HEK293 (cell line): ENCODE data around the gene TRPM7.

ENCODE experiments used
- CTCF ChIA-PET: fragments of 350-600 bp; formaldehyde crosslinking; extraction: SDS; loops from one replicate; lab custom pipeline; 2021; ENCODE audit warnings: antibody characterized with exemption; lab: Yijun Ruan, JAX
- POLR2A ChIA-PET: fragments of 300-600 bp; formaldehyde crosslinking; extraction: SDS; loops from one replicate; lab custom pipeline; 2020; ENCODE audit warnings: antibody characterized with exemption, inconsistent platforms; lab: Yijun Ruan, JAX
- H3K27ac ChIP-seq: fragments of 200-500 bp; sonication (Bioruptor generic); 2 replicates; pipeline ENCODE4 v1.5.1; 2014; ENCODE audit warnings: low read depth, low read length, control low read depth, inconsistent platforms; ENCODE audit errors: extremely low read depth
- H3K36me3 ChIP-seq, 2 experiments: fragments of 200-500 bp in 1 of 2; sonication (Bioruptor generic) in 1 of 2; 1 replicate in 1 of 2; 2 replicates in 1 of 2; pipeline ENCODE4 v1.5.1; 2014 to 2017; ENCODE audit warnings: inconsistent platforms in 2 of 2, low read length in 2 of 2; ENCODE audit not compliant: control insufficient read depth in 2 of 2, insufficient read depth in 1 of 2
- H3K4me1 ChIP-seq: fragments of 200-500 bp; sonication (Bioruptor generic); 2 replicates; pipeline ENCODE4 v1.5.1; 2014; ENCODE audit warnings: mild to moderate bottlenecking, low read length, inconsistent platforms; ENCODE audit not compliant: control insufficient read depth, insufficient read depth
- H3K4me3 ChIP-seq: 2 replicates; pipeline ENCODE4 v1.5.1; 2011; ENCODE audit warnings: low read depth, mild to moderate bottlenecking, control low read depth, low read length, moderate library complexity
- H3K9me3 ChIP-seq: fragments of 200-500 bp; sonication (Bioruptor generic); 2 replicates; pipeline ENCODE4 v1.5.1; 2014; ENCODE audit warnings: low read depth, low read length, inconsistent platforms; ENCODE audit not compliant: control insufficient read depth, insufficient read depth
- GLIS1 ChIP-seq: fragments of 450-650 bp; formaldehyde crosslinking; IDR thresholded peaks from 2 replicates; pipeline ENCODE4 v1.5.1; 2016; ENCODE audit warnings: missing biosample characterization, missing genetic modification characterization
- GLIS2 ChIP-seq: fragments of 450-650 bp; formaldehyde crosslinking; IDR thresholded peaks from 2 replicates; pipeline ENCODE4 v1.5.1; 2016; ENCODE audit warnings: missing biosample characterization, missing genetic modification characterization
- HOXA7 ChIP-seq: sonication (generic); formaldehyde crosslinking; IDR thresholded peaks from 2 replicates; pipeline ENCODE4 v1.8.1; 2022; ENCODE audit warnings: missing genetic modification reagents, borderline replicate concordance
- KLF10 ChIP-seq: fragments of 450-650 bp; IDR thresholded peaks from 2 replicates; pipeline ENCODE4 v1.5.1; 2018; ENCODE audit warnings: missing biosample characterization, mild to moderate bottlenecking, missing genetic modification characterization
- PRDM10 ChIP-seq: fragments of 450-650 bp; formaldehyde crosslinking; IDR thresholded peaks from 2 replicates; pipeline ENCODE4 v1.5.1; 2016; ENCODE audit warnings: missing biosample characterization, missing genetic modification characterization
- SCRT2 ChIP-seq: fragments of 450-650 bp; formaldehyde crosslinking; IDR thresholded peaks from 2 replicates; pipeline ENCODE4 v1.5.1; 2016; ENCODE audit warnings: missing biosample characterization, missing genetic modification characterization
- ZBTB20 ChIP-seq: fragments of 450-650 bp; formaldehyde crosslinking; IDR thresholded peaks from 2 replicates; pipeline ENCODE4 v1.5.1; 2016; ENCODE audit warnings: missing biosample characterization, missing genetic modification characterization
- ZBTB7A ChIP-seq: fragments of 450-650 bp; formaldehyde crosslinking; IDR thresholded peaks from 2 replicates; pipeline ENCODE4 v1.5.1; 2016; ENCODE audit warnings: low read depth, missing biosample characterization, missing genetic modification characterization
- ZBTB8A ChIP-seq: fragments of 450-650 bp; formaldehyde crosslinking; IDR thresholded peaks from 2 replicates; pipeline ENCODE4 v1.5.1; 2016; ENCODE audit warnings: missing biosample characterization, missing genetic modification characterization
- ZEB2 ChIP-seq: fragments of 450-650 bp; formaldehyde crosslinking; IDR thresholded peaks from 2 replicates; pipeline ENCODE4 v1.5.1; 2016; ENCODE audit warnings: missing biosample characterization, missing genetic modification characterization
- ZFP37 ChIP-seq: fragments of 450-650 bp; formaldehyde crosslinking; IDR thresholded peaks from 2 replicates; pipeline ENCODE4 v1.5.1; 2016; ENCODE audit warnings: missing biosample characterization, missing genetic modification characterization
- ZFP69B ChIP-seq: fragments of 450-650 bp; formaldehyde crosslinking; IDR thresholded peaks from 2 replicates; pipeline ENCODE4 v1.5.1; 2016; ENCODE audit warnings: missing biosample characterization, missing genetic modification characterization
- ZNF184 ChIP-seq: fragments of 450-650 bp; IDR thresholded peaks from 2 replicates; pipeline ENCODE4 v1.5.1; 2018; ENCODE audit warnings: missing biosample characterization, mild to moderate bottlenecking, missing genetic modification characterization
- ZNF2 ChIP-seq: fragments of 450-650 bp; formaldehyde crosslinking; IDR thresholded peaks from 2 replicates; pipeline ENCODE4 v1.5.1; 2016; ENCODE audit warnings: missing biosample characterization, missing genetic modification characterization
- ZNF416 ChIP-seq: fragments of 450-650 bp; formaldehyde crosslinking; IDR thresholded peaks from 2 replicates; pipeline ENCODE4 v1.5.1; 2016; ENCODE audit warnings: missing biosample characterization, missing genetic modification characterization
- ZNF426 ChIP-seq: fragments of 450-650 bp; formaldehyde crosslinking; IDR thresholded peaks from 2 replicates; pipeline ENCODE4 v1.5.1; 2017; ENCODE audit warnings: missing biosample characterization, missing genetic modification characterization, mild to moderate bottlenecking, inconsistent platforms, moderate library complexity
- ZNF473 ChIP-seq: fragments of 450-650 bp; formaldehyde crosslinking; IDR thresholded peaks from 2 replicates; pipeline ENCODE4 v1.5.1; 2017; ENCODE audit warnings: missing biosample characterization, missing genetic modification characterization
- ZNF501 ChIP-seq: fragments of 450-650 bp; formaldehyde crosslinking; IDR thresholded peaks from 2 replicates; pipeline ENCODE4 v1.5.1; 2016; ENCODE audit warnings: missing biosample characterization, missing genetic modification characterization
- ZNF514 ChIP-seq: fragments of 450-650 bp; formaldehyde crosslinking; IDR thresholded peaks from 2 replicates; pipeline ENCODE4 v1.5.1; 2016; ENCODE audit warnings: missing biosample characterization, missing genetic modification characterization
- ZNF626 ChIP-seq: fragments of 450-650 bp; sonication (Bioruptor Pico); formaldehyde crosslinking; IDR thresholded peaks from 2 replicates; pipeline ENCODE4 v1.5.1; 2018; ENCODE audit warnings: missing biosample characterization, missing genetic modification characterization, inconsistent platforms
- ZNF692 ChIP-seq: fragments of 450-650 bp; formaldehyde crosslinking; IDR thresholded peaks from 2 replicates; pipeline ENCODE4 v1.5.1; 2016; ENCODE audit warnings: missing biosample characterization, missing genetic modification characterization
- ZNF76 ChIP-seq: fragments of 450-650 bp; formaldehyde crosslinking; IDR thresholded peaks from 2 replicates; pipeline ENCODE4; 2016; ENCODE audit warnings: low read depth, missing biosample characterization, missing genetic modification characterization, borderline replicate concordance
- ZSCAN18 ChIP-seq: fragments of 450-650 bp; formaldehyde crosslinking; IDR thresholded peaks from 2 replicates; pipeline ENCODE4 v1.5.1; 2016; ENCODE audit warnings: missing biosample characterization, missing genetic modification characterization
- ZSCAN23 ChIP-seq: fragments of 450-650 bp; formaldehyde crosslinking; IDR thresholded peaks from 2 replicates; pipeline ENCODE4 v1.5.1; 2016; ENCODE audit warnings: missing biosample characterization, missing genetic modification characterization
- ZXDB ChIP-seq: fragments of 450-650 bp; formaldehyde crosslinking; IDR thresholded peaks from 2 replicates; pipeline ENCODE4 v1.5.1; 2016; ENCODE audit warnings: missing biosample characterization, missing genetic modification characterization

Gene TRPM7

GRCh38 chr15:50687302-50687902 is 805 bp upstream of the TRPM7 start:
- Histone ChIP-seq H3K4me3 (peak overlapping the region; percentile 65), H3K36me3 (peaks cover 0 to under 1% of the 10 kb centered on the region in 2 experiments; a peak in 1 of 3 replicates)

GRCh38 chr15:50685976-50686468 is 575 bp downstream of the TRPM7 start:
- H3K9me3 ChIP-seq: no peaks in the 10 kb centered on the region
- peak overlapping the region; percentile 74 for H3K4me3 ChIP-seq
- POLR2A ChIA-PET: interaction anchor here (0.6 to 1.4 kb wide), 2 partner anchors 65 to 77 kb away, joined by 4 read pairs; no protein-coding TSS in a partner anchor
- 0 out of 2 replicates have a peak, but pooled peaks have one; percentile 10 for TF ChIP-seq ZNF692 (tag by site-specific recombination)
- no peak for TF ChIP-seq ZNF184
- TF ChIP-seq ZSCAN23 (tag by site-specific recombination): no peak
- 0 out of 2 replicates have a peak, but pooled peaks have one; percentile 11 for TF ChIP-seq GLIS1 (tag by site-specific recombination)
- peak; percentile 68; the same call in 1 of the 2 replicates for TF ChIP-seq ZNF501 (tag by site-specific recombination)
- TF ChIP-seq ZNF426 (tag by site-specific recombination): no peak
- TF ChIP-seq ZFP69B (tag by site-specific recombination): no peak
- peak; percentile 57; the same call in 1 of the 2 replicates for TF ChIP-seq ZNF76 (tag by site-specific recombination)
- no peak for TF ChIP-seq KLF10 (tag by site-specific recombination)
- TF ChIP-seq SCRT2 (tag by site-specific recombination): peak; percentile 70
- TF ChIP-seq ZFP37 (tag by site-specific recombination): 0 out of 2 replicates have a peak, but pooled peaks have one; percentile 59
- peak; percentile 87 for TF ChIP-seq ZBTB20 (tag by site-specific recombination)
- TF ChIP-seq HOXA7 (CRISPR knock-in tag): no peak
- TF ChIP-seq ZNF514 (tag by site-specific recombination): no peak
- TF ChIP-seq ZBTB7A: no peak
- TF ChIP-seq GLIS2 (tag by site-specific recombination): peak; percentile 74
- peak; percentile 40; the same call in 1 of the 2 replicates for TF ChIP-seq ZNF2 (tag by site-specific recombination)
- TF ChIP-seq ZBTB8A (tag by site-specific recombination): peak; percentile 94
- no peak for TF ChIP-seq ZNF473 (tag by site-specific recombination)
- TF ChIP-seq ZNF416 (tag by site-specific recombination): no peak
- TF ChIP-seq ZSCAN18 (tag by site-specific recombination): no peak
- peaks cover 0 to 3% of the 10 kb centered on the region in 2 experiments; a peak in 1 of 3 replicates for H3K36me3 ChIP-seq
- H3K27ac ChIP-seq: peak overlapping the region; percentile 95
- CTCF ChIA-PET: no interaction called here
- no peaks in the 10 kb centered on the region for H3K4me1 ChIP-seq

More at GRCh38 chr15:50687302-50687902, 805 bp upstream of the TRPM7 start:
- ChIA-PET POLR2A (interaction anchor here (0.6 to 1.4 kb wide), 2 partner anchors 8 to 64 kb away, joined by 4 read pairs; no protein-coding TSS in a partner anchor), CTCF (interaction anchor here (0.6 kb wide), 1 partner anchor 466 kb away, joined by 3 read pairs; no protein-coding TSS in a partner anchor)
- H3K9me3 ChIP-seq: no peaks in the 10 kb centered on the region
- TF ChIP-seq ZXDB (tag by site-specific recombination) (0 out of 2 replicates have a peak, but pooled peaks have one; percentile 1), PRDM10 (tag by site-specific recombination) (peak; percentile 51), ZEB2 (tag by site-specific recombination) (0 out of 2 replicates have a peak, but pooled peaks have one; percentile 3), ZNF626 (tag by site-specific recombination) (no peak)
- TF ChIP-seq, all 188 proteins: peak for 3
- Histone ChIP-seq H3K27ac (peak overlapping the region; percentile 95), H3K4me1 (no peaks in the 10 kb centered on the region)
